LoVo (cell line): ENCODE data around the gene ALDH16A1.
A peak's percentile ranks its signal among the peaks of the same experiment; 100 is the strongest.
"Not testable (repeated sequence)": the region's sequence is repeated elsewhere in the genome, so short reads cannot be mapped to it uniquely, and the experiment has no call there.

ENCODE experiments used
- DNase-seq: peaks from one replicate; pipeline ENCODE4 v3.0.0-alpha.2; 2016; ENCODE audit warnings: low spot score

The ALDH16A1 gene

DNA sequence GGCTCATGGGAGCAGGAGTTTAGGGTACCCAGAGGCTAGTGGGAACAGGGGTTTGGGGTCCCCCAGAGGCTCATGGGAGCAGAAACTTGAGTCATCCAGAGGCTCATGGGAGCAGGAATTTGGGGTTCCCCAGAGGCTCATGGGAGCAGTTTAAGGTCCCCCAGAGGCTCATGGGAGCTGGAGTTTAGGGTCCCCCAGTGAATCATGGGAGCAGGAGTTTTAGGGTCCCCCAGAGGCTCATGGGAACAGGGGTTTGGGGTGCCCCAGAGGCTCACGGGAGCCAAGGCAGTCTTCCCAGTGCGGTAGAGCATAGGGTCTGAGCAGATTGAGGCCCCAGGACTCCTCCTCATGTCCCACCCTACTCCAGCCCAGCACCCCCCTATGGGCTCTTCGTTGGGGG, 12.3 kb downstream of the ALDH16A1 start:
- DNase-seq = no peak

DNA sequence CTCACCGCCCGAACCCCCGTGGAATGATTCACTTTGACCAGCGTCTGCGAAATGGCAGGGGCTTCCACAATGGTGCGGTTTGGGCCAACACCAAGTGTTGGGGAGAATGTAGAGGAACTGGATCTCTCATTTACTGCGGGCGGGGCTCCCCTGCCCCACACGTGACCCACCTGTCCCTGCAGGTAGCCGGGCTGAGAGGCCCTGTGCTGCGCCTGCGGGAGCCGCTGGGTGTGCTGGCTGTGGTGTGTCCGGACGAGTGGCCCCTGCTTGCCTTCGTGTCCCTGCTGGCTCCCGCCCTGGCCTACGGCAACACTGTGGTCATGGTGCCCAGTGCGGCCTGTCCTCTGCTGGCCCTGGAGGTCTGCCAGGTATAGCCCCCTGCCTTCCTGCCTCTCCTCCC, 15.2 kb downstream of the ALDH16A1 start:
- no peak for DNase-seq

DNA sequence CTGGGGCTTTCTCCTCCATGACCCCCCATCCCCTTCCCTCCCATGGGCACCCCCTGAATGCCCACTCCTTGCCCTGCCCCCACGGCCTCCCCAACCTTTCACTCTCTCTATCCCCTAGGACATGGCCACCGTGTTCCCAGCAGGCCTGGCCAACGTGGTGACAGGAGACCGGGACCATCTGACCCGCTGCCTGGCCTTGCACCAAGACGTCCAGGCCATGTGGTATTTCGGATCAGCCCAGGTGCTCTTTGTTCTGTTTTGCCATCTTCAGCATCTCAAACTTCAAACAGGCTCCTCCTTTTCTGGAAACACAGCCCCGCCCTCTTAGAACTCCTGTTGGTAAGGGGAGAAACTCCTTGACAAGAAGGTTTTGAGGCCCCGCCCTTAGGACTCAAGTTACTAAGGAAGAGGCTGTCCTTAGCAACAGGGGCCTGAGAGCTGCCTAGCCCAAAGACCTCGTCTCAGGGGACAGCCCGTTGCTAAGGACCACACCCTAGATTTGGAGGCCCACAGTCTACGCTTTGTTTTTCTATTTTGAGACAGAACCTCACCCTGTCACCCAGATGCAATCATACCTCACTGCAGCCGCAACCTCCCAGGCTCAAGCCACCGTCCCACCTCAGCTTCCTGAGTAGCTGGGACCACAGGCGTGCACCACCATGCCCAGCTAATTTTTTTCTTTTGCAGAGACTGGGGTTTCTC, 15.9 kb downstream of the ALDH16A1 start:
- DNase-seq = no peak

DNA sequence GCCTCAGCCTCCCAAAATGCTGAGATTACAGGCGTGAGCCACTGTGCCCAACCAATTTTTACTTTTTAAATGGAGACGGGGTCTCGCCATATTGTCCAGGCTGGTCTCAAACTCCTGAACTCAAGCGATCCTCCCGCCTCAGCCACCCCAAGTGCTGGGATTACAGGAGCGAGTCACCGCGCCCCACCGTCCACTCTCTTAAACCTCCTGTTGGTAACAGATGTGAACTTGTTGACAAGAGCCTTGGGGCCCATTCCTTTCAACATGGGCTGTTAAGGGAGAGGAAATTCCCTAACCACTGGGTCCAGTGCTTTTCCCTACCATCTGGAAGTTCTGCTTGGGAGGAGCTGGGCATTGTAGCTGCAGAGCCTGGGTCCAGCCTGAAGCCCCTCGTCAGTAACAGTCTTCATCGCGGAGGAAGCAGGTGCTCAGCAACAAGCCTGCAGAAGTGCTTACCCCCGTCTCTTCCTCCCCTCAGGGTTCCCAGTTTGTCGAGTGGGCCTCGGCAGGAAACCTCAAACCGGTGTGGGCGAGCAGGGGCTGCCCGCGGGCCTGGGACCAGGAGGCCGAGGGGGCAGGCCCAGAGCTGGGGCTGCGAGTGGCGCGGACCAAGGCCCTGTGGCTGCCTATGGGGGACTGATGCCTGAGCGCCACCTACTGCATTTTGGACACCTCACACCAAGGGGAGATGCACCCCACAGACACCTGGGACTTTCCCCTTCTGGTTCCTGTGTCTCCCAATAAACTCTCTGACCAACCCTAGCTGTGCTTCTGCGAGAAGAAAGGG, 17.0 kb downstream of the ALDH16A1 start:
- no peak for DNase-seq

DNA sequence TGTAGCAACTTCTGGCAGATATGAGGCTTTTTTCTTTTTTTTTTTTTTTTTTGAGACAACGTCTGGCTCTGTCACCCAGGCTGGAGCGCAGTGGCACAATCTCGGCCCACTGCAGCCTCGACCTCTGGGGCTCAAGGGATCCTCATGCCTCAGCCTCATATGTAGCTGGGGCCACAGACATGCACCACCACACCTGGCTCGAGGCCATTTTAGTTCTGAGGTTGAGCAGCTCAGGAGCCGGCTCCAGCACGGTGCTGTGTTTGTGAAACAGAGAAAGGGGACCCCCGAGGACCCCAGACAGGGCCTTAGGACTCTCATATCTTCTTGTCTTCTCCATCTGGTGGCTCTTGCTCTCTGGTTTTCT, 17.6 kb downstream of the ALDH16A1 start:
- DNase-seq = no peak

DNA sequence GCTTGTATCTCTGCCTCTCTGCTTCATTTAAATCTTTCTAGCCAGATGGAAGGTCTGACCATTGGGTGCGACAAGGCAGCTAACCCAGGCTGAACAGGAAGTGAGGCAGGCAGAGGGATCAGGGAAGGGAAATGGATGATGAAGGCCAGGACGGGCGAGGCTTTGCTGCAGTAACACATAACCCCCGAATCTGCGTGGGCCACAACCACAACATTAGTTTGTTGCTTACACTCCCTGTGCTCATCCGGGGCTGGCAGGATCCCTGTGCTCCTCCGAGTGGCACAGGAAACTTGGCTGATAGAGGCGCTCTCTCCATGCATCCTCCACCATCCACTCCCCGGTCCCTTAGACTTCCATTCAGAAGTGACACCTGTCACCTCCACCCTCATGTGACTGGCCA, 19.9 kb downstream of the ALDH16A1 start:
- no peak for DNase-seq

DNA sequence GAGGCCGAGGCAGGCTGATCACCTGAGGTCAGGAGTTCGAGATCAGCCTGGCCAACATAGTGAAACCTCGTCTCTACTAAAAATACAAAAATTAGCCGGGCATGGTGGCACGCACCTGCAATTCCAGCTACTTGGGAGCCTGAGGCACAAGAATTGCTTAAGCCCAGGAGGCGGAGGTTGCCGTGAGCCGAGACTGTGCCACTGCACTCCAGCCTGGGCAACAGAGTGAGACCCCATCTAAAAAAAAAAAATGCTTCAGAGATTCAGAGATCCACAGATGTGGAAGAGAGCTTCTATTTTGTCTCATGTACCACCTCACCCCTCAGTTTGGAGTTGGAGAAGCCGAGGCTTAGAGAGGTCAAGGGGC, 20.5 kb downstream of the ALDH16A1 start:
- not testable (repeated sequence) for DNase-seq

DNA sequence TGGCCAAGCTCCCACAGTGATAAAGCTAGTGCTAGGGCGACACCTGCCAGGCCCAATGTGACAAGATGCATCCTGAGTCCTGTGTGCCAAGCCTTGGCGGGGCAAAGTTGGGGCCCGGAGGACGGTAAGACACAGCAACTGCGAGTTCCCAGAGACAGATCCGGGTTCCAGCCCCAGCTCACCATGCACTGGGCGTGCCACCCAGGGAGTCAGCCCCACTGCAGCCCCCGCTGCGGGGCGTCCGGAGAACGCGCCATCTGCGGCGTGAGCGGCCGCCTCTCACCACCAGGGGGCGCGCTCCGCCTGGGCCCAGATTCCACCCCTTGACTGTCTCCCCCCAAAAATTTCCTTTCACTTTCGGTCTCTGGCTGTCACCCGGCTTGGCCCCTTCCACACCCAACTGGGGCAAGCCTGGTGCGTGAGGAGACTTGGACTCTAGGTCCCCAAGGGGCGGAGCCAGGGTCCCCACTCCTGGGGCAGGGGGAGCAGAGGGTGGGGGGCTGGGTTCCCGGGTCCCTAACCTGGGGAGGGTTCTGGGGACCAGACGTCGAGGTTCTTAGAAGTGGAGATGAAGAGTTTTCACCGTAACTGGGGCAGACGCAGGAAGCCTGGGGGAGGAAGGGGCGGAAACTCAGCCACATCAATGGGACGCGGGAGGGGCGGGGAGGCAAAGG, 21.0 kb downstream of the ALDH16A1 start, which contains the start of gene FLT3LG:
TSS of gene FLT3LG (plus strand) at position 348 of the 674 bp plus-strand sequence. CDS start 425 bp downstream, outside the sequence.
- DNase-seq = peak; percentile 72

DNA sequence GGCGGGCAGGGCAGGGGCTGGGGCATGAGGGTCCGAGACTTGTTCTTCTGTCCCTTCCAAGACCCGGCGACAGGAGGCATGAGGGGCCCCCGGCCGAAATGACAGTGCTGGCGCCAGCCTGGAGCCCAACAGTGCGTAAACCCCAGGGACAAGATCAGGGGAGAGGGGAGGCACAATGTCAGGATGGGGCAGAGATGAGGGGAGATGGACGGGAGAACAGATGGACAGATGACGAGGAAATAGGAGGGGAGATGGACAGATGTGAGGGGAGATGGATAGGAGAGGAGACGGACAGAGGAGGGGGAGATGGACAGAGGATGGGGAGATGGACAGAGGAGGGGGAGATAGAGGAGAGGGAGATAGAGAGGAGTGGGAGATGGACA, 21.5 kb downstream of the ALDH16A1 start:
- DNase-seq = no peak

DNA sequence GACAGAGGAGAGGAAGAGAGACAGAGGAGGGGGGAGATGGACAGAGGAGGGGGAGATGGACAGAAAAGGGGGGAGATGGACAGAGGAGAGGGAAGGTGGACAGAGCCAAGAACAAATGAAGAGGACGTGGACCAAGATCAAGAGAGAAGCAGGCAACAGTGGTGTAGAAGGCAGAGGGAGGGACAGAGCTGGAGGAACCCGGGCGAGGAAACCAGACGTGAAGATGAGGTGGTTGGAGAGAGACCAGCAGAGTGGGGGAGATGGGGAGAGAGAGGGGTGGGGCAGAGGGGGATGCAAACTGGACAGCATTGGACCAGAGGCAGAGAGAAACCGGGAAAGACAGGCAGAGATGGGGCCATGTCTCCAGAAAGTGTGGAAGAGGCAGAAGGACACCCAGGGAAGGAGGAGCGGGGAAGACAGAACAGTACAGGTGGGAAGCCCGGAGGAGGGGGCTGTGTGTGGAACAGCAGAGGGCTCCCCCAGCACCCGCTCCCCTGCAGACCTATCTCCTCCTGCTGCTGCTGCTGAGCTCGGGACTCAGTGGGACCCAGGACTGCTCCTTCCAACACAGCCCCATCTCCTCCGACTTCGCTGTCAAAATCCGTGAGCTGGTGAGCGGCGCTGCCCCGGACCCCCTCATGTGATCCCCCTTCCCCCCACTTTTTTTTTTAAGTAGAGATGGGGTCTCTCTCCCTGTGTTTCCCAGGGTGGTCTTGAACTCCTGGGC, 22.3 kb downstream of the ALDH16A1 start:
- DNase-seq = no peak

DNA sequence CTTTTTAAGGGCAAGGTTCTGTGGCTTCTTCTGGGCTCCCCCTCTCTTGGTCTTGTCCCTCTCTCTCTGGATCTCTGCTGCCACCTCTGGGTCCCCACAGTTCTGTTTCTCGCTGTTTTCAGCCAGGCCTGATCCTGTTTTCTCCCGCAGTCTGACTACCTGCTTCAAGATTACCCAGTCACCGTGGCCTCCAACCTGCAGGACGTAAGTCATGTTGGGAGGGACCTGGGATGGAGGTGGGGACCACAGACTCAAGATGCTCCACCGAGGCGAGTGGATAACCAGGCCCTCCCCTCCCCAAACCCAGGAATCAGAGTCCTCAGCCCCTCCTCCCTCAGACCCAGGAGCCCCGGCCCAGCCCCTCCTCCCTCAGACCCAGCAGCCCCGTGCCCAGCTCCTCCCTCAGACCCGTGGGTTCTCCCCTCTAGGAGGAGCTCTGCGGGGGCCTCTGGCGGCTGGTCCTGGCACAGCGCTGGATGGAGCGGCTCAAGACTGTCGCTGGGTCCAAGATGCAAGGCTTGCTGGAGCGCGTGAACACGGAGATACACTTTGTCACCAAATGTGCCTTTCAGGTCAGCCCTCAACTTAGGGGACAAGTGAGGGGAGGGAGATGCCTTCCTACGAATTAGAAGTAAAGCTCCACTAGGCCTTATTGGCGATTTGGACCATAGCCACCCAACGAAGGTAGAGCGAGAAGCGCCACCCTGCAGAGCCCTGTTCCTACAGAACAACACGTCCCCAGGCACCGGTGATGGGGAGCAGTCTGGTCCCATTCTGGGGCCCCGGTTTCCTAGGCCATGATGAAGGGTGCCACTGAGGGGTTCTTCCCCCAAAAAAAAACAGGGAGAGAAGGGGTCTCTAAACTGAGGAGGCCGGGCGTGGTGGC, 23.2 kb downstream of the ALDH16A1 start:
- no peak for DNase-seq

DNA sequence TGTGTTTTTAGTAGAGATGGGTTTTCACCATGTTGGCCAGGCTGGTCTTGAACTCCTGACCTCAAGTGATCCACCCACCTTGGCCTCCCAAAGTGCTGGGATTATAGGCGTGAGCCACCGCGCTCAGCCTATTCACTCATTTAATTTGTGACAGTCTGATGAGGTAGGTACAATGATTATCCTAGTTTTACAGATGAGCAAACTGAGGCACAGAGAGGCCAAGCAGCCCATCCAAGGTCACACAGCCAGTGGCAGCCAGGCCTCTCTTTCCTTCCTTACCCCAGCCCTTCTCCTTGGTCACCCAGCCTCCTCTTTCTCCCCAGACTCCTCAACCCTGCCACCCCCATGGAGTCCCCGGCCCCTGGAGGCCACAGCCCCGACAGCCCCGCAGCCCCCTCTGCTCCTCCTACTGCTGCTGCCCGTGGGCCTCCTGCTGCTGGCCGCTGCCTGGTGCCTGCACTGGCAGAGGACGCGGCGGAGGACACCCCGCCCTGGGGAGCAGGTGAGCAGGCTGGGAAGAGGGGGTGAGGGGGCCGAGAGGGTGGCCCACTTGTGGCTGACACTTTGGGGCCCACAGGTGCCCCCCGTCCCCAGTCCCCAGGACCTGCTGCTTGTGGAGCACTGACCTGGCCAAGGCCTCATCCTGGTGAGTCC, 27.1 kb downstream of the ALDH16A1 start:
- DNase-seq = no peak

DNA sequence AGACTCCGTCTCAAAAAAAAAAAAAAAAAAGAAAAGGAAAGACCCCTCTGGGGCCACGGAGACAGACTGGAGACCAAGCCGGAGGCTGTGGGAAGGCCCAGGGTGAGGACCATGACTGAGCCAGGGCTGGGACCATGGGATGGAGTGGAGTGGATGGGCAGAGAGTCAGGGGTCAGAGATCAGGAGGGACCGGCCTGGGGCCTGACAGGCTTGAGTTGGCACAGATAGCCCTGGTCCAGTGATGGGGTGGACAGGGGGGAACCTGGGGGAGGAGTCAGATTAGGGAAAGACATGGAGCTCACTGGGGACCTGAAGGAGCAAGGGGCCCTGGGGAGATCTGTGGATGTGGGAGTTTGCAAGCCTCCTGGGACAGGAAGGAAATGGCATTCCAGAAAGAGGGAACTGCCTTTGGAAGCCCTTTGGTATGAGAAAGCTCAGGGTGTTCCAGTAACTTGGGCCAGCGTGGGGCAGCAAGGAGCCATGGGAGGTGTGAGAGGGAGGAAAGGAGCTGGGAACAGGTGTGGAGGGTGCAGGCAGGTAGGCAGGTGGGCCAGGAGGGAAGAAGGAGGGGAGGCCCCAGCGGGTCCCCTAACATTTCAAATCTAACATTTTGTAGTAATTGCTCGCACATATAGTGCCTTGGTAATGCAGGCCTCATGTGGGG, 28.1 kb downstream of the ALDH16A1 start:
- no peak for DNase-seq

DNA sequence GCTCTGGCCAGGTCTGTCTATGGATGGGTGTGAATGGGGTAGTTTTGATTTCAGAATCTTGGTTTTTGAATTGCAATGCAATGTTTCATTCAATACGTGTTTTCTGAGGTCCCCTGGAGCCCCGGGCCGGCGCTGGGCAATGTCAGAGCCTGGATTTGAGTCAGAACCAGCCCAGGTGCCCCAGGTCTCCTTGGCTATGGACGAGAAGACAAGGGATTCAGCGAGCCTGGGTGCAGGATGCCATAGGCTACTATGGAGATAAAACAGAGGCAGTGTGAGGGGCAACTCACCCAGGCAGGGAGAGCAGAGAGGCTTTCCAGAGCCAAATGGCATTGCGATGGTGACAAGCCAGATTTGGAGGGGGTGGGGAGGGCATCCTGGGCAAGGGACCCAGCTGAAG, 33.2 kb downstream of the ALDH16A1 start:
- no peak for DNase-seq

DNA sequence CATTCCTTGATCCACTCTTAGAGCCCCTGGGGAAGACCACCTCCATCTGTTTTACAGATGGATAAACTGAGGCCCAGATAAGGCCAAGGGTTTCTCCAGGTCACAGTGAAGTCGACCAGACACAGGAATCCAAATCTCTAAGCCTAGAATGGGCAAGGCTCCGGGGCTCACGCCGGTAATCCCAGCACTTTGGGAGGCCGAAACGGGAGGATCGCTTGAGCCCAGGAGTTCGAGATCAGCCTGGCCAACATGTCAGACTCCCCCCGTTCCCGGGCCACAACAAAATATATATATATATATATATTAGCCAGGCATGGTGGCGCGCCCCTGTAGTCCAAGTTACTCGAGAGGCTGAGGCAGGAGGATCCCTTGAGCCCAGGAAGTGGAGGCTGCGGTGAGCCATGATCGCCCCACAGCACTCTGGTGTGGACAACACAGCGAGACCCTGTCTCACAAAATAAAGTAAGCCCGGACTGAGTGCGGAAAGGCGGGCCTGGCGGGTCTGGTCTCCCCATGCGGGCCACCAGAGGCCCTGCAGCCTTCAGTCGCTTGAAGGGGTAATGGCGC, 33.8 kb downstream of the ALDH16A1 start:
- DNase-seq = no peak

DNA sequence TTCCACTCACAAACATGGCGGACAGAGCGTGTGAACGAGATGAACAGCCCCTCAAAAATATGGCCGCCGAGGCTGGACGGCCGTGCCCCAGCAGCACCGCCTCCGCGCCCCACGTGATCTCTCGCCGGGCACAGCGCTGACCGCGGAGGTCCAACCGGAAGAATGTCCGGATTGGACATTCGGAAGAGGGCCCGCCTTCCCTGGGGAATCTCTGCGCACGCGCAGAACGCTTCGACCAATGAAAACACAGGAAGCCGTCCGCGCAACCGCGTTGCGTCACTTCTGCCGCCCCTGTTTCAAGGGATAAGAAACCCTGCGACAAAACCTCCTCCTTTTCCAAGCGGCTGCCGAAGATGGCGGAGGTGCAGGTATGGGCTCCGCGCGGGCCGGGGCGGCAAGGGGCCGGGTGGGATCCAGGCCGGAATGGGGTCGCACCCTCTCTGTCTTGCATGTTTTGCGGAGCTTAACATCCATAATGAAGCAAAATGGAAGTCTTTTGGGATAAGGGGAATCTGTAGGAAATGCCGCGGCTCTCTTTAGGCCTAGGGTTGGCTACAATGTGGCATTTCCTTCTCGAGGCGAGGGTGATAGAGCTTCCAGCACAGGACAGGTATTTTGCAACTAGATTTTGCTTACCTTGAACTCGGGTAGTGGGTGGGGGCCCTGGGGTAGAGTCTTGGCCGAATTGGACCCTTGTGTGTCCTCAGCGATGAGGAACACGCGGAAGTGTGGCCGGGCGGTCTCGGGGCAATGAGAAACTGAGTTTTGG, 34.4 kb downstream of the ALDH16A1 start, which contains the start of gene RPL13A:
TSS of gene RPL13A (plus strand) at position 332 of the 769 bp plus-strand sequence. CDS start at position 354, 22 bp downstream.
- peak; percentile 99 for DNase-seq

DNA sequence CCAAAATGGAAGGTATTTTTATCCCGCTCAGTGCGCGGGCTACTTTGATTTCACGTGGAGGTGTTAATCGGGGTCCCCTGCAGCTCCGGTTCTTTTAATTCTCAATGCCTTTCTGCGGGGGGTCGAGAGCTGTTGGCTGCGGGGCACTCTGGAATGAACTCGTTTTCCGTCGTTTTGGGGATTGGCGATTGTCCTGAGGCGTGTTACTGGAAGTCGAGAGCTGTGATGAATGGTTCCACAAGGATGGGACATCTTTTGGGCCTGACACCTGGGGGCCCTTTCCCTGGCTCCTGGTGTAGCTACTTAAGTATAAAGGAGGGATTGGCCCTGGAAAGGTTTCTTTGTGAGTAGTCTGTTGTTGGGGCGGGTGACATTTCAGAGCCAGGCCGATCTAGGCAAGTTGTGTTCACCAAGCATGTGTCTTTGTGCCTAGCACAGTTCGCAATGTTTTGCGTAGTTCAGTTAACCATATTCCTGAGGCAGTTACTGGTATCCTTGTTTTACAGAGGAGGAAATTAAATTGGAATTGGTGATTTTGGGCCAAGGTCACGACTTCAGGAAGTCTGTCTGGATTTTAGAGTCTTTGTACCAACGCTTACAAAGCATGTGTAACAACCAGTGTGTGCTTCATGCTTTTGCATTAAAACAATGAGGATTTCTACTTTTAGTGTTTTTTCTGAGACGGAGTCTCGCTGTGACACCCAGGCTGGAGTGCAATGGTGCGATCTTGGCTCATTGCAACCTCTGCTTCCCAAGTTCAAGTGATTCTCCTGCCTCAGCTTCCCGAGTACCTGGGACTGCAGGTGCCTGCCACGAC, 35.2 kb downstream of the ALDH16A1 start:
- no peak for DNase-seq

DNA sequence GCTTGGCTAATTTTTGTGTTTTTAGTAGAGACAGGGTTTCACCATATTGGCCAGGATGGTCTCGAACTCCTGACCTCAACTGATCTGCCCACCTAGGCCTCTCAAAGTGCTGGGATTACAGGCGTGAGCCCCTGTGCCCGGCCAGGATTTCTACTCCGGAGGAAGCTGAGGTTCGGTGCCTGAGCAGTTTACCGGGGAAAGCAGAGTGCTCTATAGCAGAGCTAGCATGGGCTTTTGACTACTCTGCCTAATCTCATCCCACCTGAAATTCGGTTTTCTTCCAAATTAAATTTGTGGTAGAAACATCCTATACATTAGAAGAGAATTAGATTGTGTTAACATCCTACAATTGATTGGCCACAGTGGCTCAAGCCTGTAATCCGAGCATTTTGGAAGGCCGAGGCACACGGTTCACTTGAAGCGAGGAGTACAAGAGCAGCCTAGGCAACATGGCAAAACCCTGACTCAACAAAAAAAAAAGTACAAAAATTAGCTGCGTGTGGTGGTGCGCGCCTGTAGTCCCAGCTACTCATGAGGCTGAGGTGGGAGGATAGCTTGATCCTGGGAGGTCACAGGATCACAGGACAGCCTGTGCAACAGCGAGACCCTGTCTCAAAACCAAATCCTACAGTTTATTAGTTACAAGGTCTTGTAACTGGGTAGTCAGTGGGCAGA, 36.0 kb downstream of the ALDH16A1 start:
- DNase-seq = no peak
